ENCODE measurements around the gene PACC1. TPM values are rescaled to one million over a fixed set of nuclear protein-coding genes. Genes with fewer than 3 reads are reported as not detected.

The PACC1 gene
- total and polyA plus RNA-seq, 8 donors = 1.7 to 3.4 (median 3.2) TPM

DNA sequence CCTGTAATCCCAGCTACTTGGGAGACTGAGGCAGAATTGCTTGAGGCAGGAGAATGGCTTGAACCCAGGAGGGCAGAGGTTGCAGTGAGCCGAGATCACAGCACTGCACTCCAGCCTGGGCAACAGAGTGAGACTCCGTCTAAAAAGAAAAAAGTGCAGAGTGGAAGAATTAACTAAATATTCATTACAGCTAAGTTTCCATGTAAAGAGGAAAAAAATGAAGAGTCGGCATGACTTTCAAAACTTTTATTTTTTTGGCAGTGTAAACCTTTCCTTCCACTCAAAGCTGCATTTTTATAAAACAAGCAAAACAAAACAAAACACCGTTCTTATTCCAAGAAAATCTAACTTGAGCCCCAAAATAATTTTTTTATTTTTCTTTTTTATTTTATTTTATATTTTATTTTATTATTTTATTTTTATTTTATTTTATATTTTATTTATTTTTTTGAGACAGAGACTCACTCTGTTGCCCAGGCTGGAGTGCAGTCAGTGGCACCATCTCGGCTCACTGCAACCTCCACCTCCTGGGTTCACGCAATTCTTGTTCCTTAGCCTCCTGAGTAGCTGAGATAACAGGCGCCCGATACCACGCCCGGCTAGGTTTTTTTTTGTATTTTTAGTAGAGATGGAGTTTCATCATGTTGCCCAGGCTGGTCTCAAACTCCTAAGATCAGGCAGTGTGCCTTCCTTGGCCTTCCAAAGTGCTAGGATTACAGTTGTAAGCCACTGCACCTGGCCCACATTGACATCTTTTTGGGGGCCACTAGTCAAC is 62.9 kb downstream of the PACC1 start:
- ATAC-seq (no peak), FAIRE-seq (no peak), DNase-seq (no peak)
- intact Hi-C loops (cut with DNase I) = no loop called here
- Histone ChIP-seq H3K36me3 (peaks cover 0 to 25% (median 7%) of the 10 kb centered on the region in 3 donors), H3K9me3 (no peaks in the 10 kb centered on the region), H3K27ac (no peak overlapping the region), H3K4me3 (no peak overlapping the region), H3K27me3 (no peaks in the 10 kb centered on the region), H3K4me1 (no peaks in the 10 kb centered on the region)
- 95% methylated on average over 10 of the region's 10 CpGs for WGBS, 2 donors
- TF ChIP-seq, protein P1, sequence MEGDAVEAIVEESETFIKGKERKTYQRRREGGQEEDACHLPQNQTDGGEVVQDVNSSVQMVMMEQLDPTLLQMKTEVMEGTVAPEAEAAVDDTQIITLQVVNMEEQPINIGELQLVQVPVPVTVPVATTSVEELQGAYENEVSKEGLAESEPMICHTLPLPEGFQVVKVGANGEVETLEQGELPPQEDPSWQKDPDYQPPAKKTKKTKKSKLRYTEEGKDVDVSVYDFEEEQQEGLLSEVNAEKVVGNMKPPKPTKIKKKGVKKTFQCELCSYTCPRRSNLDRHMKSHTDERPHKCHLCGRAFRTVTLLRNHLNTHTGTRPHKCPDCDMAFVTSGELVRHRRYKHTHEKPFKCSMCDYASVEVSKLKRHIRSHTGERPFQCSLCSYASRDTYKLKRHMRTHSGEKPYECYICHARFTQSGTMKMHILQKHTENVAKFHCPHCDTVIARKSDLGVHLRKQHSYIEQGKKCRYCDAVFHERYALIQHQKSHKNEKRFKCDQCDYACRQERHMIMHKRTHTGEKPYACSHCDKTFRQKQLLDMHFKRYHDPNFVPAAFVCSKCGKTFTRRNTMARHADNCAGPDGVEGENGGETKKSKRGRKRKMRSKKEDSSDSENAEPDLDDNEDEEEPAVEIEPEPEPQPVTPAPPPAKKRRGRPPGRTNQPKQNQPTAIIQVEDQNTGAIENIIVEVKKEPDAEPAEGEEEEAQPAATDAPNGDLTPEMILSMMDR (IDR thresholded peaks at IDR 0.05) = no peak

- WGBS, 2 donors = 80 to 93% methylated on average over 1 of the region's 1 CpG
- ATAC-seq (no peak), FAIRE-seq (no peak), DNase-seq (no peak)
- Histone ChIP-seq H3K27me3 (no peaks in the 10 kb centered on the region), H3K27ac (no peak overlapping the region), H3K9me3 (no peaks in the 10 kb centered on the region), H3K36me3 (peaks cover 0 to 24% (median 12%) of the 10 kb centered on the region in 3 donors), H3K4me1 (no peaks in the 10 kb centered on the region), H3K4me3 (no peak overlapping the region)
- TF ChIP-seq, protein P1 (IDR thresholded peaks at IDR 0.05) = no peak
- intact Hi-C loops (cut with DNase I) = no loop called here
Observed at GRCh38 chr1:212346601-212347000, 68.1 kb downstream of the PACC1 start.

GRCh38 chr1:212344905-212345304 is 69.8 kb downstream of the PACC1 start:
- Histone ChIP-seq H3K4me1 (no peaks in the 10 kb centered on the region), H3K27me3 (no peaks in the 10 kb centered on the region), H3K4me3 (no peak overlapping the region), H3K9me3 (no peaks in the 10 kb centered on the region), H3K36me3 (peaks cover 0 to 24% (median 12%) of the 10 kb centered on the region in 3 donors), H3K27ac (no peak overlapping the region)
- WGBS, 2 donors = 95 to 98% methylated on average over 4 of the region's 4 CpGs
- ATAC-seq (no peak), DNase-seq (no peak), FAIRE-seq (no peak)
- intact Hi-C loops (cut with DNase I) = no loop called here
- TF ChIP-seq, protein P1 (IDR thresholded peaks at IDR 0.05) = no peak

DNA sequence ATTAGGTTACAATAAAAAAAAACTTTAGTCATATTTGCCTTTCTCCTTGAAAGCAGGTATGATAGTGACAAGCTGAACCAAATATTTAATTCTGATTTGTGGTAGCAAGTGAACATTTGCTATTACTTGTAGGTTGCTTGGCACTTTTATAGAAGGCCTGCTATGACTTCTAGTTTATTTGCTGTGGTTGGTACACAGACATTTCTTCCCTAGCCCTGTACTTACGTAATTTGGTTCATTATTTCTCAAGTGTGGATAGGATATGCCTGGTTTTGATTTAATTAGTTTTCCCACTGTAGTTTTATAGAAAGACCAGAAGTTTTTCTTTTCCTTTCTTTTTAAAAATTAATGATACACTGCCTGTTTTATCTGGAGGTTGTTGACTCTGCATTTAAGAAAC is 73.6 kb downstream of the PACC1 start:
- Histone ChIP-seq H3K9me3 (no peaks in the 10 kb centered on the region), H3K27ac (no peak overlapping the region), H3K4me1 (no peaks in the 10 kb centered on the region), H3K36me3 (peaks cover 0 to 9% (median 0%) of the 10 kb centered on the region in 3 donors), H3K4me3 (no peak overlapping the region), H3K27me3 (no peaks in the 10 kb centered on the region)
- ATAC-seq = no peak
- DNase-seq = no peak
- FAIRE-seq = no peak
- intact Hi-C loops (cut with DNase I) = no loop called here
- TF ChIP-seq, protein P1 (IDR thresholded peaks at IDR 0.05) = no peak
- 80 to 82% methylated on average over 1 of the region's 1 CpG for WGBS, 2 donors

DNA sequence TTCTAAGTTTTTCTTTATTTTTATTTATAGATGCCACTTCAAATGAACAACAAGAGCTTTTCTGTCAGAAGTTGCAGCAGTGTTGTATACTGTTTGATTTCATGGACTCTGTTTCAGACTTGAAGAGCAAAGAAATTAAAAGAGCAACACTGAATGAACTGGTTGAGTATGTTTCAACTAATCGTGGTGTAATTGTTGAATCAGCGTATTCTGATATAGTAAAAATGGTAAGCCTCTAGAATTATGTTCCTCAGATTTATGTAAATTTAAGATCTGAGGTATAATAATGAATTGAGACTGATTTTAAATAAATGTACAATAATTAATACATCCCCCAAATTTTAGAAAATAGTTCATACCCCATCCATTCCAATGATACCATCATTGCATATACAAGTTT is 85.6 kb downstream of the PACC1 start:
- ATAC-seq (no peak), FAIRE-seq (no peak), DNase-seq (no peak)
- H3K27me3 ChIP-seq = no peaks in the 10 kb centered on the region
- H3K27ac ChIP-seq = no peak overlapping the region
- H3K9me3 ChIP-seq = no peaks in the 10 kb centered on the region
- H3K36me3 ChIP-seq = peaks cover 0 to 8% (median 0%) of the 10 kb centered on the region in 3 donors
- 81 to 82% methylated on average over 2 of the region's 2 CpGs for WGBS, 2 donors
- no peak overlapping the region for H3K4me3 ChIP-seq
- intact Hi-C loops (cut with DNase I) = no loop called here
- H3K4me1 ChIP-seq = peaks cover 0 to 8% (median 0%) of the 10 kb centered on the region in 3 donors
- TF ChIP-seq, protein P1 (IDR thresholded peaks at IDR 0.05) = no peak
